HepG2 (cell line): ENCODE data around the gene RRAS2. TPM values are rescaled to one million over a fixed set of nuclear protein-coding genes. Genes with fewer than 3 reads are reported as not detected.

Source experiments
- ATAC-seq: fragments of 200-7000 bp; cut with Tn5 transposase; 3 replicates; pipeline ENCODE4 v1.9.1; 2020; ENCODE audit warnings: mild to moderate bottlenecking, moderate library complexity
- BruUV-seq: library from RNA; stranded (reverse); fragments of 400-500 nt; replicated peaks from 2 replicates; lab custom pipeline; 2021; lab: Mats Ljungman, UMichigan
- CTCF ChIA-PET: fragments of 300-600 bp; formaldehyde crosslinking; extraction: SDS; loops from one replicate; lab custom pipeline; 2021; ENCODE audit warnings: low total read pairs, inconsistent platforms, low intra/inter-chr PET ratio; lab: Yijun Ruan, JAX
- POLR2A ChIA-PET: fragments of 350-600 bp; sonication (Branson Sonifier 250); formaldehyde crosslinking; loops from one replicate; lab custom pipeline; 2020; ENCODE audit warnings: antibody characterized with exemption, inconsistent platforms; lab: Yijun Ruan, JAX
- DNase-seq: peaks from one replicate; pipeline ENCODE4 v3.0.0-alpha.2; 2015; ENCODE audit warnings: low spot score
- FAIRE-seq: peaks from 3 replicates; lab custom pipeline; 2011; peaks lifted over from hg19 to GRCh38; lab: Jason Lieb, UNC
- H2AFZ ChIP-seq: one replicate; pipeline ENCODE4 v1.6.1; 2011; ENCODE audit warnings: low read length, inconsistent platforms
- H3K27ac ChIP-seq: fragments of 300-600 bp; 3 replicates; pipeline ENCODE4 v1.8.0; 2011; ENCODE audit warnings: mixed run types, mild to moderate bottlenecking, mixed read lengths, low read length, inconsistent platforms; ENCODE audit not compliant: insufficient read depth; ENCODE audit errors: extremely low read length
- H3K27me3 ChIP-seq, 2 experiments: fragments of 200-600 bp in 1 of 2; 2 replicates in 1 of 2; 3 replicates in 1 of 2; pipeline versions ENCODE4 v1.6.0 to v1.8.0; 2011; ENCODE audit warnings: low read length in 2 of 2, mild to moderate bottlenecking in 2 of 2, moderate library complexity in 2 of 2, inconsistent platforms in 1 of 2; ENCODE audit not compliant: insufficient read depth in 2 of 2, control insufficient read depth in 1 of 2
- H3K36me3 ChIP-seq, 2 experiments: fragments of 200-600 bp in 1 of 2; replicated peaks in 1 of 2; 2 replicates in 1 of 2; 3 replicates in 1 of 2; pipeline versions ENCODE4 v1.5.1 to v1.8.0; 2011; ENCODE audit warnings: low read length in 2 of 2, inconsistent platforms in 1 of 2; ENCODE audit not compliant: insufficient read depth in 2 of 2, control insufficient read depth in 1 of 2
- H3K4me1 ChIP-seq: 2 replicates; pipeline ENCODE4 v1.5.1; 2012; ENCODE audit warnings: low read length, inconsistent platforms; ENCODE audit not compliant: insufficient read depth
- H3K4me2 ChIP-seq: 2 replicates; pipeline ENCODE4 v1.6.0; 2011; ENCODE audit warnings: low read depth, low read length, inconsistent platforms
- H3K4me3 ChIP-seq, 3 experiments: fragments of 200-600 bp in 1 of 3; sonication (generic), shearing (Covaris generic) in 1 of 3; replicated peaks in 1 of 3; 2 replicates each; pipeline ENCODE4 v1.5.1; 2011 to 2016; ENCODE audit warnings: low read length in 3 of 3, inconsistent platforms in 2 of 3, low read depth in 2 of 3, mild to moderate bottlenecking in 2 of 3, control low read depth in 1 of 3, mixed read lengths in 1 of 3; ENCODE audit not compliant: insufficient read depth in 1 of 3
- H3K79me2 ChIP-seq: one replicate; pipeline ENCODE4 v1.6.1; 2011; ENCODE audit warnings: low read length, inconsistent platforms; ENCODE audit not compliant: insufficient read depth
- H3K9ac ChIP-seq: 2 replicates; pipeline ENCODE4 v1.6.0; 2011; ENCODE audit warnings: mild to moderate bottlenecking, low read depth, low read length, inconsistent platforms; ENCODE audit not compliant: insufficient read depth
- H3K9me3 ChIP-seq: 2 replicates; pipeline ENCODE4 v1.5.1; 2012; ENCODE audit warnings: mild to moderate bottlenecking, low read length
- H4K20me1 ChIP-seq: 2 replicates; pipeline ENCODE4 v1.6.0; 2011; ENCODE audit warnings: inconsistent platforms, mild to moderate bottlenecking, low read length, moderate library complexity; ENCODE audit not compliant: insufficient read depth
- ATF5 ChIP-seq: sonication (generic); formaldehyde crosslinking; IDR thresholded peaks from 2 replicates; pipeline ENCODE4 v1.4.0; 2020; ENCODE audit warnings: mild to moderate bottlenecking, low read depth, missing genetic modification reagents
- FIP1L1 ChIP-seq: fragments of 200-400 bp; formaldehyde crosslinking; IDR thresholded peaks from 2 replicates; pipeline ENCODE4 v1.6.1; 2018; ENCODE audit warnings: low read depth, mild to moderate bottlenecking, low read length, moderate library complexity, borderline replicate concordance; ENCODE audit not compliant: insufficient read depth
- IKZF5 ChIP-seq: IDR thresholded peaks from 2 replicates; pipeline ENCODE4 v1.6.1; 2018; ENCODE audit warnings: missing genetic modification reagents, mild to moderate bottlenecking, missing compliant biosample characterization
- RFX5 ChIP-seq: IDR thresholded peaks from 2 replicates; pipeline ENCODE4 v1.6.1; 2011; ENCODE audit warnings: low read depth, low read length, improper control_type of control experiment
- TIGD3 ChIP-seq: sonication (generic); formaldehyde crosslinking; IDR thresholded peaks from 2 replicates; pipeline ENCODE4 v1.5.1; 2020; ENCODE audit warnings: mild to moderate bottlenecking, missing genetic modification reagents, borderline replicate concordance
- ZBTB44 ChIP-seq: sonication (generic); formaldehyde crosslinking; IDR thresholded peaks from 2 replicates; pipeline ENCODE4 v1.4.0; 2020; ENCODE audit warnings: missing genetic modification reagents
- ZFP41 ChIP-seq: sonication (generic); formaldehyde crosslinking; IDR thresholded peaks from 2 replicates; pipeline ENCODE4 v1.4.0; 2020; ENCODE audit warnings: mild to moderate bottlenecking, missing genetic modification reagents, borderline replicate concordance
- ZNF317 ChIP-seq: sonication (generic); formaldehyde crosslinking; IDR thresholded peaks from 2 replicates; pipeline ENCODE4 v1.5.0; 2020; ENCODE audit warnings: mild to moderate bottlenecking, missing genetic modification reagents
- ZNF619 ChIP-seq: sonication (generic); formaldehyde crosslinking; IDR thresholded peaks from 2 replicates; pipeline ENCODE4 v1.4.0; 2020; ENCODE audit warnings: mild to moderate bottlenecking, missing genetic modification reagents
- ZNF724P ChIP-seq: sonication (generic); formaldehyde crosslinking; IDR thresholded peaks from 2 replicates; pipeline ENCODE4 v1.8.0; 2022; ENCODE audit warnings: missing genetic modification reagents, borderline replicate concordance
- WGBS: methylation state at CpG from one replicate; pipeline ENCODE4 v1.1.6; 2017; ENCODE audit warnings: low lambda C conversion rate; 5-methylcytosine and 5-hydroxymethylcytosine counted together
- in situ Hi-C: cut with HindIII; loops from 2 replicates; pipeline ENCODE4 v1.10.0; 2017; ENCODE audit warnings: low pct_unique_long_range_greater_than_20kb; ENCODE audit not compliant: extremely low pct_ligation_motif_present
- intact Hi-C: fragments of 100-400 bp; cut with micrococcal nuclease; formaldehyde crosslinking; loops from one replicate; pipeline ENCODE4 v1.10.0; 2022; ENCODE audit not compliant: unreplicated experiment
- polyA plus RNA-seq, 8 experiments: library from polyadenylated mRNA; depleted of rRNA in 3 of 8; stranded (reverse) in 7 of 8; unstranded in 1 of 8; fragments of >200 nt; fragmentation: Illumina TruSeq in 4 of 8; extraction: Trizol in 4 of 8; gene quantifications; 2 replicates each; pipeline versions ENCODE4 v1.2.1 to v1.2.3, GENCODE V29; 2011 to 2016; ENCODE audit warnings: low read depth in 4 of 8, missing spikeins in 1 of 8, mixed read lengths in 1 of 8; ENCODE audit not compliant: insufficient read depth in 1 of 8
- total RNA-seq, 5 experiments: library from RNA; depleted of rRNA; stranded (reverse); fragments of >200 nt; fragmentation: Illumina TruSeq; extraction: Trizol; gene quantifications; 2 replicates each; pipeline ENCODE4 v1.2.3, GENCODE V29; 2016; ENCODE audit warnings: low read depth in 1 of 5

Gene RRAS2
- total and polyA plus RNA-seq, 2 of the 13 experiments (the other 11 are each of a cell fraction or from before 2014, with no cell fraction given) = 19.0 to 44.1 TPM

- Histone ChIP-seq H3K4me2 (no peak overlapping the region), H3K36me3 (no peaks in the 10 kb centered on the region), H2AFZ (no peak overlapping the region), H3K27me3 (no peaks in the 10 kb centered on the region; a peak in 1 of 5 replicates), H3K4me3 (no peak overlapping the region), H3K27ac (no peak overlapping the region), H4K20me1 (0 out of 2 replicates have a peak, but pooled peaks cover 2% of the 10 kb centered on the region), H3K9me3 (no peaks in the 10 kb centered on the region), H3K9ac (no peak overlapping the region), H3K79me2 (no peaks in the 10 kb centered on the region), H3K4me1 (peaks cover 11% of the 10 kb centered on the region)
- intact Hi-C loops (no loop called here), in situ Hi-C loops (loop anchor here (5.0 kb wide), 1 partner anchor 482 kb away; no protein-coding TSS in a partner anchor)
- FAIRE-seq (no peak), ATAC-seq (no peak), DNase-seq (no peak)
- CTCF ChIA-PET = no interaction called here
- TF ChIP-seq ZNF619 (CRISPR knock-in tag) = no peak
- POLR2A ChIA-PET = no interaction called here
- no TSS peak for BruUV-seq
- 61% methylated on average over 5 of the region's 5 CpGs for WGBS
Observed at GRCh38 chr11:14253840-14254239, 105.1 kb downstream of the RRAS2 start.

- Histone ChIP-seq H4K20me1 (0 out of 2 replicates have a peak, but pooled peaks cover 2% of the 10 kb centered on the region), H3K27ac (no peak overlapping the region), H3K4me3 (no peak overlapping the region), H3K9me3 (no peaks in the 10 kb centered on the region), H3K36me3 (no peaks in the 10 kb centered on the region), H3K4me2 (no peak overlapping the region), H3K27me3 (peaks cover 0 to 3% of the 10 kb centered on the region in 2 experiments; a peak in 1 of 5 replicates), H3K4me1 (peaks cover 9% of the 10 kb centered on the region), H3K9ac (no peak overlapping the region), H2AFZ (no peak overlapping the region), H3K79me2 (no peaks in the 10 kb centered on the region)
- ChIA-PET POLR2A (no interaction called here), CTCF (no interaction called here)
- in situ Hi-C loops = loop anchor here (5.0 kb wide), 1 partner anchor 481 kb away; no protein-coding TSS in a partner anchor
- 27% methylated on average over 1 of the region's 2 CpGs for WGBS
- BruUV-seq = no TSS peak
- DNase-seq (no peak), FAIRE-seq (no peak), ATAC-seq (no peak)
- intact Hi-C loops = no loop called here
- TF ChIP-seq IKZF5 (CRISPR knock-in tag) (no peak), ZFP41 (no peak), ZNF317 (CRISPR knock-in tag) (no peak), TIGD3 (CRISPR knock-in tag) (no peak), RFX5 (no peak), ZBTB44 (CRISPR knock-in tag) (no peak), ZNF724P (CRISPR knock-in tag) (no peak), FIP1L1 (no peak), ATF5 (CRISPR knock-in tag) (no peak)
Observed at GRCh38 chr11:14253421-14253820, 105.6 kb downstream of the RRAS2 start.
